ENCODE results near the gene GALNT9. TPM values are rescaled to one million over a fixed set of nuclear protein-coding genes. Genes with fewer than 3 reads are reported as not detected.

The GALNT9 gene
- polyA plus RNA-seq, 1 donor from 2014 or later: 13.5 TPM

- H3K36me3 ChIP-seq (ENCODE audit: insufficient read depth, low read length): no peaks in the 10 kb centered on the region
- H3K27ac ChIP-seq (ENCODE audit: low read length): no peak overlapping the region
- H3K9me2 ChIP-seq (ENCODE audit: insufficient read depth, low read length): no peaks in the 10 kb centered on the region
- H3K9me3 ChIP-seq (ENCODE audit: low read length): no peaks in the 10 kb centered on the region
- no peak overlapping the region for H3K4me3 ChIP-seq (ENCODE audit: low read length)
- no peaks in the 10 kb centered on the region for H3K79me2 ChIP-seq (replicated peaks; ENCODE audit: insufficient read depth, low read length)
- H3F3A ChIP-seq (ENCODE audit: insufficient read depth, low read length, poor library complexity, severe bottlenecking): no peaks in the 10 kb centered on the region
- no peak overlapping the region for H3K4me2 ChIP-seq (ENCODE audit: low read length)
- no peak for TF ChIP-seq REST (IDR thresholded peaks at IDR 0.05; ENCODE audit: borderline replicate concordance)
- no peak for TF ChIP-seq TAF1 (IDR thresholded peaks at IDR 0.05; ENCODE audit: low read depth)
- TF ChIP-seq SMC3 (conservative IDR thresholded peaks at IDR 0.05; ENCODE audit: poor library complexity): no peak
- H2AFZ ChIP-seq (ENCODE audit: low read depth, low read length): no peak overlapping the region
- no peaks in the 10 kb centered on the region for H4K20me1 ChIP-seq (ENCODE audit: insufficient read depth)
- no peaks in the 10 kb centered on the region for H3K27me3 ChIP-seq (ENCODE audit: insufficient read depth, low read depth, low read length)
- no peak overlapping the region for H3K9ac ChIP-seq (ENCODE audit: low read length)
These were observed 157.3 kb downstream of the GALNT9 start for GRCh38 chr12:132171968-132172521.

GRCh38 chr12:132171293-132171967 lies 158.0 kb downstream of the GALNT9 start:
- Histone ChIP-seq H3K4me3 (ENCODE audit: low read length) (no peak overlapping the region), H3K9ac (ENCODE audit: low read length) (no peak overlapping the region), H4K20me1 (ENCODE audit: insufficient read depth) (no peaks in the 10 kb centered on the region), H3K4me2 (ENCODE audit: low read length) (no peak overlapping the region), H3K27me3 (ENCODE audit: insufficient read depth, low read depth, low read length) (no peaks in the 10 kb centered on the region), H2AFZ (ENCODE audit: low read depth, low read length) (no peak overlapping the region), H3K79me2 (replicated peaks; ENCODE audit: insufficient read depth, low read length) (no peaks in the 10 kb centered on the region), H3F3A (ENCODE audit: insufficient read depth, low read length, poor library complexity, severe bottlenecking) (no peaks in the 10 kb centered on the region), H3K9me3 (ENCODE audit: low read length) (no peaks in the 10 kb centered on the region), H3K36me3 (ENCODE audit: insufficient read depth, low read length) (no peaks in the 10 kb centered on the region), H3K27ac (ENCODE audit: low read length) (no peak overlapping the region), H3K9me2 (ENCODE audit: insufficient read depth, low read length) (no peaks in the 10 kb centered on the region)
- TF ChIP-seq EZH2 (IDR thresholded peaks at IDR 0.05; ENCODE audit: borderline replicate concordance, insufficient read depth, low read length, poor library complexity, severe bottlenecking) (no peak), POLR2AphosphoS5 (IDR thresholded peaks at IDR 0.05) (no peak), CTCF (IDR thresholded peaks at IDR 0.05; ENCODE audit: poor library complexity, severe bottlenecking) (no peak), TAF1 (IDR thresholded peaks at IDR 0.05; ENCODE audit: low read depth) (no peak), REST (IDR thresholded peaks at IDR 0.05; ENCODE audit: borderline replicate concordance) (no peak), EP300 (conservative IDR thresholded peaks at IDR 0.05; ENCODE audit: poor library complexity, severe bottlenecking) (no peak), MXI1 (conservative IDR thresholded peaks at IDR 0.05; ENCODE audit: poor library complexity, severe bottlenecking) (no peak), SMC3 (conservative IDR thresholded peaks at IDR 0.05; ENCODE audit: poor library complexity) (no peak), RAD21 (conservative IDR thresholded peaks at IDR 0.05) (no peak)
